GM23338 (cell line): ENCODE data around the gene CHCHD5. TPM values are rescaled to one million over a fixed set of nuclear protein-coding genes. Genes with fewer than 3 reads are reported as not detected.
"Not testable (repeated sequence)": the region's sequence is repeated elsewhere in the genome, so short reads cannot be mapped to it uniquely, and the experiment has no call there.

ENCODE experiments used
- ATAC-seq: fragments of 200-7000 bp; cut with Tn5 transposase; 3 replicates; pipeline ENCODE4 v1.9.1; 2020
- DNase-seq: peaks from one replicate; pipeline ENCODE4 v3.0.0-alpha.2; 2015; ENCODE audit warnings: low spot score
- H2AFZ ChIP-seq: fragments of 200-600 bp; sonication (generic); 2 replicates; pipeline ENCODE4 v1.8.0; 2016; ENCODE audit warnings: antibody characterized with exemption, mild to moderate bottlenecking, moderate library complexity
- H3F3A ChIP-seq: fragments of 200-600 bp; sonication (generic); replicated peaks from 2 replicates; pipeline ENCODE4 v1.8.0; 2017; ENCODE audit warnings: antibody characterized with exemption, mixed run types, low read depth
- H3K27ac ChIP-seq: fragments of 200-600 bp; sonication (generic); 2 replicates; pipeline ENCODE4 v1.6.1; 2016; ENCODE audit warnings: low read depth
- H3K27me3 ChIP-seq: fragments of 200-600 bp; sonication (generic); 2 replicates; pipeline ENCODE4 v1.8.0; 2016; ENCODE audit warnings: mild to moderate bottlenecking, mixed run types, moderate library complexity; ENCODE audit not compliant: insufficient read depth
- H3K36me3 ChIP-seq: fragments of 200-600 bp; sonication (generic); 2 replicates; pipeline ENCODE4 v1.8.0; 2016; ENCODE audit warnings: mild to moderate bottlenecking; ENCODE audit not compliant: insufficient read depth
- H3K4me1 ChIP-seq: fragments of 200-600 bp; sonication (generic); 2 replicates; pipeline ENCODE4 v1.8.0; 2016; ENCODE audit warnings: mild to moderate bottlenecking, moderate library complexity; ENCODE audit not compliant: insufficient read depth
- H3K4me2 ChIP-seq: fragments of 200-600 bp; sonication (generic); 2 replicates; pipeline ENCODE4 v1.7.1; 2017; ENCODE audit warnings: mixed run types
- H3K4me3 ChIP-seq: fragments of 200-600 bp; sonication (generic); 2 replicates; pipeline ENCODE4 v1.6.1; 2016; ENCODE audit warnings: mixed run types
- H3K79me2 ChIP-seq: fragments of 200-600 bp; sonication (generic); replicated peaks from 2 replicates; pipeline ENCODE4 v1.8.0; 2017; ENCODE audit warnings: mild to moderate bottlenecking; ENCODE audit not compliant: insufficient read depth
- H3K9me2 ChIP-seq: fragments of 200-600 bp; sonication (generic); 2 replicates; pipeline ENCODE4 v1.8.0; 2017; ENCODE audit not compliant: insufficient read depth
- H4K20me1 ChIP-seq: fragments of 200-600 bp; sonication (generic); replicated peaks from 2 replicates; pipeline ENCODE4 v1.8.0; 2017; ENCODE audit warnings: mild to moderate bottlenecking; ENCODE audit not compliant: insufficient read depth
- H3K27ac Mint-ChIP-seq: 2 replicates; pipeline ENCODE4 v1.8.0; 2020; ENCODE audit warnings: inconsistent platforms, mild to moderate bottlenecking, moderate library complexity, mixed read lengths
- H3K27me3 Mint-ChIP-seq: 3 replicates; pipeline ENCODE4 v1.8.0; 2022; ENCODE audit warnings: low read depth, mild to moderate bottlenecking, moderate library complexity, mixed read lengths, inconsistent platforms; ENCODE audit not compliant: insufficient read depth, poor library complexity
- H3K36me3 Mint-ChIP-seq: 3 replicates; pipeline ENCODE4 v1.8.0; 2021; ENCODE audit warnings: low read depth, mild to moderate bottlenecking, inconsistent platforms, moderate library complexity, mixed read lengths
- H3K4me1 Mint-ChIP-seq: 3 replicates; pipeline ENCODE4 v1.8.0; 2020; ENCODE audit warnings: mild to moderate bottlenecking, inconsistent platforms, mixed read lengths
- H3K4me3 Mint-ChIP-seq: 3 replicates; pipeline ENCODE4 v1.8.0; 2021; ENCODE audit warnings: moderate library complexity, mild to moderate bottlenecking, inconsistent platforms, mixed read lengths
- H3K9me3 Mint-ChIP-seq: 3 replicates; pipeline ENCODE4 v1.8.0; 2020; ENCODE audit warnings: moderate library complexity, mild to moderate bottlenecking, inconsistent platforms, mixed read lengths
- CREB1 ChIP-seq: fragments of 250-450 bp; sonication (Bioruptor Pico); IDR thresholded peaks from 2 replicates; pipeline ENCODE4 v1.5.0; 2020; ENCODE audit warnings: low read depth, mild to moderate bottlenecking, moderate library complexity
- CTCF ChIP-seq, 2 experiments: fragments of 200-600 bp in 1 of 2; sonication (generic) in 1 of 2; conservative IDR thresholded peaks; 2 replicates each; pipeline versions ENCODE4 v1.5.1 to v1.6.1; 2016 to 2017; ENCODE audit warnings: antibody characterized with exemption in 2 of 2, low read depth in 2 of 2, mild to moderate bottlenecking in 2 of 2, moderate library complexity in 1 of 2
- ETS1 ChIP-seq: IDR thresholded peaks from 2 replicates; pipeline ENCODE4 v1.6.1; 2016; ENCODE audit warnings: antibody characterized with exemption
- EZH2 ChIP-seq: fragments of 200-600 bp; sonication (generic); IDR thresholded peaks from one replicate; pipeline ENCODE4 v1.8.0; 2017; ENCODE audit warnings: antibody characterized with exemption, mild to moderate bottlenecking, low read depth; ENCODE audit not compliant: unreplicated experiment
- EZH2phosphoT487 ChIP-seq: fragments of 200-600 bp; sonication (generic); IDR thresholded peaks from one replicate; pipeline ENCODE4 v1.8.1; 2018; ENCODE audit warnings: antibody characterized with exemption; ENCODE audit not compliant: unreplicated experiment
- JUNB ChIP-seq: IDR thresholded peaks from one replicate; pipeline ENCODE4 v1.6.1; 2016; ENCODE audit warnings: antibody characterized with exemption; ENCODE audit not compliant: unreplicated experiment
- NANOG ChIP-seq: IDR thresholded peaks from 2 replicates; pipeline ENCODE4 v1.6.1; 2016; ENCODE audit warnings: antibody characterized with exemption, borderline replicate concordance
- POLR2AphosphoS5 ChIP-seq: IDR thresholded peaks from 2 replicates; pipeline ENCODE4 v1.6.1; 2016; ENCODE audit warnings: antibody characterized with exemption, low read depth
- REST ChIP-seq: IDR thresholded peaks from one replicate; pipeline ENCODE4 v1.6.1; 2018; ENCODE audit warnings: antibody characterized with exemption; ENCODE audit not compliant: unreplicated experiment
- STAT1 ChIP-seq: IDR thresholded peaks from one replicate; pipeline ENCODE4 v1.6.1; 2016; ENCODE audit warnings: antibody characterized with exemption; ENCODE audit not compliant: unreplicated experiment
- ZNF114 ChIP-seq: fragments of 250-450 bp; sonication (Bioruptor Pico); IDR thresholded peaks from 2 replicates; pipeline ENCODE4 v1.5.0; 2020; ENCODE audit warnings: mild to moderate bottlenecking, moderate library complexity
- ZNF331 ChIP-seq: fragments of 250-450 bp; sonication (Bioruptor Pico); IDR thresholded peaks from 2 replicates; pipeline ENCODE4 v1.5.0; 2020; ENCODE audit warnings: low read depth, mild to moderate bottlenecking, moderate library complexity
- polyA plus RNA-seq: library from polyadenylated mRNA; unstranded; fragments of >200 nt; fragmentation: Nextera tagmentation; extraction: Ambion mirVana; gene quantifications from 2 replicates; pipeline ENCODE4 v1.2.1, GENCODE V29; 2016
- total RNA-seq: library from RNA; depleted of rRNA; stranded (reverse); fragments of >200 nt; shearing (Covaris generic); gene quantifications from 2 replicates; pipeline ENCODE4 v1.2.3, GENCODE V29; 2014

Gene CHCHD5
- total and polyA plus RNA-seq, 2 experiments from 2014 or later, result 15.5 to 69.9 TPM

GRCh38 chr2:112536665-112537064, 47.7 kb upstream of the CHCHD5 start:
- not testable (repeated sequence) for H3K4me3 Mint-ChIP-seq, H3K27me3 ChIP-seq, H3K9me2 ChIP-seq, H3K9me3 Mint-ChIP-seq, H3K36me3 Mint-ChIP-seq, DNase-seq, H3K4me2 ChIP-seq, H3K4me3 ChIP-seq, H3K4me1 Mint-ChIP-seq, H3K79me2 ChIP-seq, H3F3A ChIP-seq, H3K27ac Mint-ChIP-seq, H2AFZ ChIP-seq, H3K27ac ChIP-seq, ATAC-seq, H4K20me1 ChIP-seq, H3K4me1 ChIP-seq, H3K27me3 Mint-ChIP-seq, H3K36me3 ChIP-seq

GRCh38 chr2:112539306-112539705, 45.1 kb upstream of the CHCHD5 start:
- H3K27ac Mint-ChIP-seq, result no peak overlapping the region
- no peak for DNase-seq
- H3K4me1 ChIP-seq, result 0 out of 2 replicates have a peak, but pooled peaks cover 9% of the 10 kb centered on the region
- H3K36me3 ChIP-seq, result no peaks in the 10 kb centered on the region
- ATAC-seq, result no peak
- H3K9me3 Mint-ChIP-seq, result no peaks in the 10 kb centered on the region
- peaks cover 20% of the 10 kb centered on the region for H3K79me2 ChIP-seq
- H3K36me3 Mint-ChIP-seq, result no peaks in the 10 kb centered on the region
- H4K20me1 ChIP-seq, result 0 out of 2 replicates have a peak, but pooled peaks cover 6% of the 10 kb centered on the region
- H3K4me1 Mint-ChIP-seq, result peaks cover 5% of the 10 kb centered on the region
- no peak overlapping the region for H3K4me3 Mint-ChIP-seq
- no peaks in the 10 kb centered on the region for H3K9me2 ChIP-seq
- H3K4me3 ChIP-seq, result no peak overlapping the region
- no peak overlapping the region for H3K4me2 ChIP-seq
- H3K27ac ChIP-seq, result no peak overlapping the region
- H3F3A ChIP-seq, result no peaks in the 10 kb centered on the region
- H3K27me3 ChIP-seq, result no peaks in the 10 kb centered on the region
- H3K27me3 Mint-ChIP-seq, result peaks cover 2% of the 10 kb centered on the region
- no peak overlapping the region for H2AFZ ChIP-seq
- no peak for TF ChIP-seq CREB1 (CRISPR knock-in tag)
- TF ChIP-seq ETS1, result no peak
- TF ChIP-seq CTCF (conservative IDR thresholded peaks at IDR 0.05; ENCODE audit: low read depth in 2 of 2), result no peak
- TF ChIP-seq POLR2AphosphoS5, result no peak
- TF ChIP-seq EZH2phosphoT487, result no peak
- no peak for TF ChIP-seq NANOG
- TF ChIP-seq JUNB, result no peak
- TF ChIP-seq ZNF331 (CRISPR knock-in tag), result no peak
- no peak for TF ChIP-seq STAT1
- no peak for TF ChIP-seq REST
- no peak for TF ChIP-seq EZH2
- no peak for TF ChIP-seq ZNF114 (CRISPR knock-in tag)
